HG03571 (cell line): ENCODE measurements around the gene DOP1B.
"Not testable (repeated sequence)": the region's sequence is repeated elsewhere in the genome, so short reads cannot be mapped to it uniquely, and the experiment has no call there.

ENCODE experiments used
- ATAC-seq: cut with Tn5 transposase; IDR thresholded peaks from one replicate; pipeline ENCODE4 v1.9.1; 2021; ENCODE audit not compliant: unreplicated experiment

DOP1B gene

GRCh38 chr21:36135391-36136102 lies 21.1 kb upstream of the DOP1B start:
- no peak for ATAC-seq

GRCh38 chr21:36139791-36140190 lies 16.8 kb upstream of the DOP1B start:
- not testable (repeated sequence) for ATAC-seq

- ATAC-seq: no peak
Measured at GRCh38 chr21:36141513-36141925, 15.1 kb upstream of the DOP1B start.

GRCh38 chr21:36144233-36144632 lies 12.4 kb upstream of the DOP1B start:
- not testable (repeated sequence) for ATAC-seq

GRCh38 chr21:36145259-36145658 lies 11.4 kb upstream of the DOP1B start:
- ATAC-seq: no peak

- ATAC-seq: no peak
Measured at GRCh38 chr21:36147911-36148310, 8.7 kb upstream of the DOP1B start.

GRCh38 chr21:36148886-36149285 lies 7.7 kb upstream of the DOP1B start:
- ATAC-seq: no peak

GRCh38 chr21:36149788-36150711 lies 6.6 kb upstream of the DOP1B start:
- ATAC-seq: peak; percentile 69

- peak; percentile 1 for ATAC-seq
Measured at GRCh38 chr21:36155603-36156338, 853 bp upstream of the DOP1B start.

- ATAC-seq: peak; percentile 87
Measured at GRCh38 chr21:36156339-36156814, 247 bp upstream of the DOP1B start.

- no peak for ATAC-seq
Measured at GRCh38 chr21:36159356-36159921, 2.8 kb downstream of the DOP1B start.

GRCh38 chr21:36160850-36161178 lies 4.2 kb downstream of the DOP1B start:
- ATAC-seq: no peak

GRCh38 chr21:36162631-36163030 lies 6.0 kb downstream of the DOP1B start:
- ATAC-seq: no peak

- ATAC-seq: no peak
Measured at GRCh38 chr21:36163750-36164741, 7.4 kb downstream of the DOP1B start.

GRCh38 chr21:36165356-36165755 lies 8.7 kb downstream of the DOP1B start:
- no peak for ATAC-seq

- ATAC-seq: no peak
Measured at GRCh38 chr21:36166705-36167104, 10.1 kb downstream of the DOP1B start.

- ATAC-seq: no peak
Measured at GRCh38 chr21:36167541-36167940, 10.9 kb downstream of the DOP1B start.

GRCh38 chr21:36169470-36170128 lies 13.0 kb downstream of the DOP1B start:
- ATAC-seq: no peak

- ATAC-seq: no peak
Measured at GRCh38 chr21:36170823-36171222, 14.2 kb downstream of the DOP1B start.
